ENCODE data around the gene HMGN1.

The HMGN1 gene

GRCh38 chr21:39336457-39337008 is 12.4 kb downstream of the HMGN1 start:
- no peaks in the 10 kb centered on the region for H3K27me3 ChIP-seq (ENCODE audit: control insufficient read depth in 1 of 2, insufficient read depth in 2 of 2, low read length in 2 of 2)
- H3K4me1 ChIP-seq (ENCODE audit: control insufficient read depth in 1 of 2, insufficient read depth in 2 of 2, low read length in 2 of 2): peaks cover 0 to 3% of the 10 kb centered on the region in 2 donors
- no peak overlapping the region for H3K9ac ChIP-seq (ENCODE audit: low read depth in 1 of 2, low read length in 2 of 2)
- no peak overlapping the region for H3K27ac ChIP-seq (ENCODE audit: low read depth, low read length)
- H3K9me3 ChIP-seq (ENCODE audit: control insufficient read depth in 1 of 2, low read length in 2 of 2): no peaks in the 10 kb centered on the region
- no peak overlapping the region for H3K4me3 ChIP-seq (ENCODE audit: low read depth in 1 of 2, low read length in 2 of 2)
- H3K36me3 ChIP-seq (ENCODE audit: control insufficient read depth in 1 of 2, insufficient read depth in 2 of 2, low read length in 2 of 2): peaks cover 7 to 10% of the 10 kb centered on the region in 2 donors

DNA sequence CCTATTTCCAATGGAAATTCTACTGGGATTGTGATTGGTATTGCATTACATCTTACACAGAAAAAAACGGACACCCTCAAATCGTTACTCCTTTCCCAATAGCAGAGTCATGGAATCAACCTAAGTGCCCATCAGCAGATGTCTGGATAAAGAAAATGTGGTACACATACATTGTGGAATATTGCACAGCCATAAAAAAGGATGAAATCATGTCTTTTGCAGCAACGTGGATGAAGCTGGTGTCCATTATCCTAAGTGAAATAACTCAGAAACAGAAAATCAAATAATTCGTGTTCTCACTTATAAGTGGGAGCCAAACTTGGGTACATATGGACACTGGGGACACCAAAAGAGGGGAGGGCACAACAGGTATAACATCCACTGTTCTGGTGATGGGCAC is 14.3 kb downstream of the HMGN1 start:
- Histone ChIP-seq H3K36me3 (ENCODE audit: control insufficient read depth in 1 of 2, insufficient read depth in 2 of 2, low read length in 2 of 2) (no peaks in the 10 kb centered on the region), H3K27me3 (ENCODE audit: control insufficient read depth in 1 of 2, insufficient read depth in 2 of 2, low read length in 2 of 2) (no peaks in the 10 kb centered on the region), H3K4me1 (ENCODE audit: control insufficient read depth in 1 of 2, insufficient read depth in 2 of 2, low read length in 2 of 2) (peaks cover 0 to 3% of the 10 kb centered on the region in 2 donors), H3K9ac (ENCODE audit: low read depth in 1 of 2, low read length in 2 of 2) (no peak overlapping the region), H3K27ac (ENCODE audit: low read depth, low read length) (no peak overlapping the region), H3K9me3 (ENCODE audit: control insufficient read depth in 1 of 2, low read length in 2 of 2) (no peaks in the 10 kb centered on the region), H3K4me3 (ENCODE audit: low read depth in 1 of 2, low read length in 2 of 2) (no peak overlapping the region)

DNA sequence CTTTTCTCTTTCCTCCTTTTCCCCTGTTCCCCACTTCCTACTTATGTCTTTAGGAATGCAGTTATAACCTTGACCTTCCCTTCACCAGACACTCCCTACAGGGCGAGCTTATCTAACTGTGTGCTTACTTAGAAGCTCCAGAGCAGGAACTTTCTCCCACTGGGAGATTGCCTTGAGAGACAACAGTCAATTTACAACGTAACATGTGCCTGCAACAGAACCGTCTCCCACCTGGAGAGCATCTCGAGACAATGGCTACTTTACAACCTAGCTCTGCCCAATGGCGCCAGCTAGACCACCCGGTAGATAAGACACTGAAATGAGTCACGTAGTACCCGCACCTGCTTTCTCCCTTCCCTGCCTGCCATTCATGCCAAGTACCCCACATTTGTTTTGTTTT is 16.7 kb downstream of the HMGN1 start:
- H3K27me3 ChIP-seq (ENCODE audit: control insufficient read depth in 1 of 2, insufficient read depth in 2 of 2, low read length in 2 of 2): no peaks in the 10 kb centered on the region
- H3K36me3 ChIP-seq (ENCODE audit: control insufficient read depth in 1 of 2, insufficient read depth in 2 of 2, low read length in 2 of 2): no peaks in the 10 kb centered on the region
- no peak overlapping the region for H3K27ac ChIP-seq (ENCODE audit: low read depth, low read length)
- H3K4me3 ChIP-seq (ENCODE audit: low read depth in 1 of 2, low read length in 2 of 2): no peak overlapping the region
- peaks cover 0 to 3% of the 10 kb centered on the region in 2 donors for H3K4me1 ChIP-seq (ENCODE audit: control insufficient read depth in 1 of 2, insufficient read depth in 2 of 2, low read length in 2 of 2)
- H3K9ac ChIP-seq (ENCODE audit: low read depth in 1 of 2, low read length in 2 of 2): no peak overlapping the region
- H3K9me3 ChIP-seq (ENCODE audit: control insufficient read depth in 1 of 2, low read length in 2 of 2): no peaks in the 10 kb centered on the region

DNA sequence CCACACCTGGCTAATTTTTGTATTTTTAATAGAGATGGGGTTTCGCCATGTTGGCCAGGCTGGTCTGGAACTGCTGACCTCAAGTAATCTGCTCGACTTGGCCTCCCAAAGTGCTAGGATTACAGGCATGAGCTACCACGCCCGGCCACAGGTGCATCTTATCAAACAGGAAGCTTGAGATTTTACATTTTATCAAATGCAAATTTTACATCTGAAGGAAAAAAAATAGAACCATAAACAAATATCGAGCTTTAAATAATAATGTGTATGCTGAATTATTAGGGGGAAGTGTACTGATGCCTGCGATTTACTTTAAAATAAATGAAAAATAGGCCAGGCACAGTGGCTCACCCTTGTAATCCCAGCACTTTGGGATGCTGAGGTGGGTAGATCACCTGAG is 18.9 kb downstream of the HMGN1 start:
- Histone ChIP-seq H3K9ac (ENCODE audit: low read depth in 1 of 2, low read length in 2 of 2) (no peak overlapping the region), H3K4me1 (ENCODE audit: control insufficient read depth in 1 of 2, insufficient read depth in 2 of 2, low read length in 2 of 2) (peaks cover 0 to 3% of the 10 kb centered on the region in 2 donors)

GRCh38 chr21:39327727-39328126 is 21.2 kb downstream of the HMGN1 start:
- Histone ChIP-seq H3K4me3 (ENCODE audit: low read depth in 1 of 2, low read length in 2 of 2) (no peak overlapping the region), H3K4me1 (ENCODE audit: control insufficient read depth in 1 of 2, insufficient read depth in 2 of 2, low read length in 2 of 2) (peaks cover 0 to 3% of the 10 kb centered on the region in 2 donors), H3K27ac (ENCODE audit: low read depth, low read length) (no peak overlapping the region), H3K27me3 (ENCODE audit: control insufficient read depth in 1 of 2, insufficient read depth in 2 of 2, low read length in 2 of 2) (no peaks in the 10 kb centered on the region), H3K36me3 (ENCODE audit: control insufficient read depth in 1 of 2, insufficient read depth in 2 of 2, low read length in 2 of 2) (no peaks in the 10 kb centered on the region), H3K9me3 (ENCODE audit: control insufficient read depth in 1 of 2, low read length in 2 of 2) (no peaks in the 10 kb centered on the region), H3K9ac (ENCODE audit: low read depth in 1 of 2, low read length in 2 of 2) (no peak overlapping the region)

More for the DNA sequence above, 18.9 kb downstream of the HMGN1 start:
- Histone ChIP-seq H3K36me3 (ENCODE audit: control insufficient read depth in 1 of 2, insufficient read depth in 2 of 2, low read length in 2 of 2) (no peaks in the 10 kb centered on the region), H3K27ac (ENCODE audit: low read depth, low read length) (no peak overlapping the region), H3K27me3 (ENCODE audit: control insufficient read depth in 1 of 2, insufficient read depth in 2 of 2, low read length in 2 of 2) (no peaks in the 10 kb centered on the region), H3K9me3 (ENCODE audit: control insufficient read depth in 1 of 2, low read length in 2 of 2) (no peaks in the 10 kb centered on the region), H3K4me3 (ENCODE audit: low read depth in 1 of 2, low read length in 2 of 2) (no peak overlapping the region)

DNA sequence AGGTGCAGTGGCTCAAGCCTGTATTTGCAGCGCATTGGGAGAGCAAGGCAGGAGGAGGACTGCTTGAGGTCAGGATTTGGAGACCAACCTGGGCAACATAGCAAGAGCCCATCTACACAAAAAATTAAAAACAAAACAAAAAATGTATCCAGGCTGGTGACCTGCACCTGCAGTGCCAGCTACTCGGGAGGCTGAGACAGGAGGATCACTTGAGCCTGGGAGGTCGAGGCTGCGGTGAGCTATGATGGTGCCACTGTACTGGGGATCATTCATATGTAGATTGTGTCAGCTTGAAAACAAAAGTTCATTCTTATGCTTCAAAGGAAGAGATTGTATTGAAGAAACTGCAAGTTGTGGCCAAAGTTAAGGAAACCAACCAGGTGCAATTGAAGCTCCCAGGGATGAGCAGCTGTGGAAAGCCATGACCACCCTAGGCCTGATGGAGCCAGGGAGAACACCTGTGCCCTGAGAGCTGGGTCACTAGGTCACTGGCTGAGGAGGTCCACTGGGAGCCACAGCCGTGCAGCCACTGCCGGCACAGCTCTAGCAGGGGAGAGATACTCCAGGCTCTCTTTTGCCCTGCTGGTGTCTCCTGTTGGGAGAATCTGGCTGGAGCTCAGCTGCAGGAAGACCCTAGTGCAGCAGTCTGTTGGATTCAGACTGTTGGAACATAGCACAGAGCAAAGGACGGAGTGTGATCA is 22.1 kb downstream of the HMGN1 start:
- Histone ChIP-seq H3K4me3 (ENCODE audit: low read depth in 1 of 2, low read length in 2 of 2) (no peak overlapping the region), H3K27me3 (ENCODE audit: control insufficient read depth in 1 of 2, insufficient read depth in 2 of 2, low read length in 2 of 2) (no peaks in the 10 kb centered on the region), H3K27ac (ENCODE audit: low read depth, low read length) (no peak overlapping the region), H3K4me1 (ENCODE audit: control insufficient read depth in 1 of 2, insufficient read depth in 2 of 2, low read length in 2 of 2) (no peaks in the 10 kb centered on the region), H3K9me3 (ENCODE audit: control insufficient read depth in 1 of 2, low read length in 2 of 2) (no peaks in the 10 kb centered on the region), H3K36me3 (ENCODE audit: control insufficient read depth in 1 of 2, insufficient read depth in 2 of 2, low read length in 2 of 2) (no peaks in the 10 kb centered on the region), H3K9ac (ENCODE audit: low read depth in 1 of 2, low read length in 2 of 2) (no peak overlapping the region)

GRCh38 chr21:39325458-39325857 is 23.4 kb downstream of the HMGN1 start:
- no peaks in the 10 kb centered on the region for H3K9me3 ChIP-seq (ENCODE audit: control insufficient read depth in 1 of 2, low read length in 2 of 2)
- no peak overlapping the region for H3K27ac ChIP-seq (ENCODE audit: low read depth, low read length)
- no peak overlapping the region for H3K4me3 ChIP-seq (ENCODE audit: low read depth in 1 of 2, low read length in 2 of 2)
- no peak overlapping the region for H3K9ac ChIP-seq (ENCODE audit: low read depth in 1 of 2, low read length in 2 of 2)
- no peaks in the 10 kb centered on the region for H3K27me3 ChIP-seq (ENCODE audit: control insufficient read depth in 1 of 2, insufficient read depth in 2 of 2, low read length in 2 of 2)
- H3K4me1 ChIP-seq (ENCODE audit: control insufficient read depth in 1 of 2, insufficient read depth in 2 of 2, low read length in 2 of 2): no peaks in the 10 kb centered on the region
- no peaks in the 10 kb centered on the region for H3K36me3 ChIP-seq (ENCODE audit: control insufficient read depth in 1 of 2, insufficient read depth in 2 of 2, low read length in 2 of 2)

DNA sequence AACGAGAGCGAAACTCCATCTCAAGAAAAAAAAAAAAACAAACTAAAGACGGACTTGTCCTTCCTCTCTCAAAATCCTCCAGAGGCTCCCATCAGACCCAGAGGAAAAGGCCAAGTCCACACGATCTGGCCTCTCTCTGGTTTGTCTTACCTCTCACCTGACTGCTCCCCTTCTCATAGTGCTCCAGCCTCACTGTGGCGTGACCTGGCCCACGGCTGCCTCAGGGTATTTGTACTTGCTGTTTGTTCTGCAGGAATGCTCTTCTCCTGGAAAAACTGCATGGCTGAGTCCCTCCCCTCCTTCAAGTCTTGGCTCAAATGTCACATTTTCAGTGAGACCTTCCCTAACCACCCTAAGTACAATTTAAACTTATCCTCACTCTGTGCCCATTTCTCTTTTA is 27.5 kb downstream of the HMGN1 start:
- Histone ChIP-seq H3K27ac (ENCODE audit: low read depth, low read length) (no peak overlapping the region), H3K27me3 (ENCODE audit: control insufficient read depth in 1 of 2, insufficient read depth in 2 of 2, low read length in 2 of 2) (no peaks in the 10 kb centered on the region), H3K4me1 (ENCODE audit: control insufficient read depth in 1 of 2, insufficient read depth in 2 of 2, low read length in 2 of 2) (peaks cover 10 to 15% of the 10 kb centered on the region in 2 donors), H3K9me3 (ENCODE audit: control insufficient read depth in 1 of 2, low read length in 2 of 2) (no peaks in the 10 kb centered on the region), H3K4me3 (ENCODE audit: low read depth in 1 of 2, low read length in 2 of 2) (no peak overlapping the region), H3K36me3 (ENCODE audit: control insufficient read depth in 1 of 2, insufficient read depth in 2 of 2, low read length in 2 of 2) (no peaks in the 10 kb centered on the region), H3K9ac (ENCODE audit: low read depth in 1 of 2, low read length in 2 of 2) (no peak overlapping the region)

- Histone ChIP-seq H3K4me3 (ENCODE audit: low read depth in 1 of 2, low read length in 2 of 2) (no peak overlapping the region), H3K36me3 (ENCODE audit: control insufficient read depth in 1 of 2, insufficient read depth in 2 of 2, low read length in 2 of 2) (no peaks in the 10 kb centered on the region), H3K4me1 (ENCODE audit: control insufficient read depth in 1 of 2, insufficient read depth in 2 of 2, low read length in 2 of 2) (peaks cover 10 to 15% of the 10 kb centered on the region in 2 donors), H3K27ac (ENCODE audit: low read depth, low read length) (no peak overlapping the region), H3K9me3 (ENCODE audit: control insufficient read depth in 1 of 2, low read length in 2 of 2) (no peaks in the 10 kb centered on the region), H3K27me3 (ENCODE audit: control insufficient read depth in 1 of 2, insufficient read depth in 2 of 2, low read length in 2 of 2) (no peaks in the 10 kb centered on the region), H3K9ac (ENCODE audit: low read depth in 1 of 2, low read length in 2 of 2) (no peak overlapping the region)
These were observed 29.0 kb downstream of the HMGN1 start for GRCh38 chr21:39319814-39320332.

- Histone ChIP-seq H3K9me3 (ENCODE audit: control insufficient read depth in 1 of 2, low read length in 2 of 2) (no peaks in the 10 kb centered on the region), H3K27me3 (ENCODE audit: control insufficient read depth in 1 of 2, insufficient read depth in 2 of 2, low read length in 2 of 2) (no peaks in the 10 kb centered on the region), H3K4me1 (ENCODE audit: control insufficient read depth in 1 of 2, insufficient read depth in 2 of 2, low read length in 2 of 2) (peaks cover 15 to 20% of the 10 kb centered on the region in 2 donors), H3K4me3 (ENCODE audit: low read depth in 1 of 2, low read length in 2 of 2) (no peak overlapping the region), H3K27ac (ENCODE audit: low read depth, low read length) (no peak overlapping the region), H3K36me3 (ENCODE audit: control insufficient read depth in 1 of 2, insufficient read depth in 2 of 2, low read length in 2 of 2) (no peaks in the 10 kb centered on the region), H3K9ac (ENCODE audit: low read depth in 1 of 2, low read length in 2 of 2) (no peak overlapping the region)
These were observed 29.6 kb downstream of the HMGN1 start for GRCh38 chr21:39319251-39319756.

Data from duodenal mucosa (tissue), 2 donors.